Liver (tissue), 9 donors: ENCODE results near the gene SLC5A12. TPM values are rescaled to one million over a fixed set of nuclear protein-coding genes. Genes with fewer than 3 reads are reported as not detected.

Source experiments
- DNase-seq: peaks from one replicate; pipeline ENCODE4 v3.0.0-alpha.2; 2017; ENCODE audit warnings: low spot score
- H3K27ac ChIP-seq, 2 donors: one replicate each; pipeline ENCODE4 v1.7.0; 2013; ENCODE audit warnings: inconsistent platforms in 2 of 2, low read length in 2 of 2, control low read depth in 1 of 2, low read depth in 1 of 2, mild to moderate bottlenecking in 1 of 2
- H3K27me3 ChIP-seq, 4 donors: one replicate each; pipeline versions ENCODE4 v1.6.1 to v1.7.0; 2013; ENCODE audit warnings: low read length in 3 of 4, inconsistent platforms in 1 of 4, mild to moderate bottlenecking in 1 of 4, moderate library complexity in 1 of 4; ENCODE audit not compliant: control insufficient read depth in 4 of 4, insufficient read depth in 4 of 4
- H3K36me3 ChIP-seq, 4 donors: one replicate each; pipeline versions ENCODE4 v1.6.1 to v1.7.0; 2013; ENCODE audit warnings: low read length in 3 of 4, mild to moderate bottlenecking in 3 of 4, low read depth in 1 of 4, moderate library complexity in 1 of 4; ENCODE audit not compliant: control insufficient read depth in 4 of 4, insufficient read depth in 3 of 4
- H3K4me1 ChIP-seq, 4 donors: one replicate each; pipeline versions ENCODE4 v1.6.1 to v1.7.0; 2013; ENCODE audit warnings: low read length in 3 of 4, mild to moderate bottlenecking in 3 of 4, moderate library complexity in 1 of 4; ENCODE audit not compliant: control insufficient read depth in 4 of 4, insufficient read depth in 4 of 4
- H3K4me3 ChIP-seq, 3 donors: one replicate each; pipeline versions ENCODE4 v1.6.1 to v1.7.0; 2013; ENCODE audit warnings: low read length in 3 of 3, control low read depth in 1 of 3, low read depth in 1 of 3, mild to moderate bottlenecking in 1 of 3
- H3K9ac ChIP-seq, 2 donors: one replicate each; pipeline ENCODE4 v1.7.0; 2013; ENCODE audit warnings: low read length in 2 of 2, mild to moderate bottlenecking in 2 of 2, moderate library complexity in 2 of 2, control low read depth in 1 of 2, low read depth in 1 of 2
- H3K9me3 ChIP-seq, 4 donors: one replicate each; pipeline versions ENCODE4 v1.6.1 to v1.7.0; 2013; ENCODE audit warnings: low read length in 3 of 4; ENCODE audit not compliant: control insufficient read depth in 4 of 4
- EGR1 ChIP-seq, 2 donors: IDR thresholded peaks; 2 replicates each; pipeline ENCODE4 v1.6.1; 2016 to 2018; ENCODE audit warnings: antibody characterized with exemption in 2 of 2, low read depth in 2 of 2
- FOXA2 ChIP-seq: IDR thresholded peaks from 2 replicates; pipeline ENCODE4 v1.6.1; 2016; ENCODE audit warnings: antibody characterized with exemption
- HNF4A ChIP-seq, 2 donors: conservative IDR thresholded peaks; 2 replicates each; pipeline ENCODE4 v1.6.1; 2016; ENCODE audit warnings: antibody characterized with exemption in 2 of 2, mild to moderate bottlenecking in 2 of 2
- JUND ChIP-seq, 2 donors: IDR thresholded peaks; 2 replicates each; pipeline ENCODE4 v1.6.1; 2016; ENCODE audit warnings: antibody characterized with exemption in 2 of 2
- RAD21 ChIP-seq, 2 donors: IDR thresholded peaks; 2 replicates each; pipeline ENCODE4 v1.6.1; 2016; ENCODE audit warnings: antibody characterized with exemption in 2 of 2, mild to moderate bottlenecking in 2 of 2
- REST ChIP-seq: IDR thresholded peaks from 2 replicates; pipeline ENCODE4 v1.6.1; 2016; ENCODE audit warnings: antibody characterized with exemption, mild to moderate bottlenecking
- SP1 ChIP-seq: IDR thresholded peaks from 2 replicates; pipeline ENCODE4 v1.6.1; 2018; ENCODE audit warnings: antibody characterized with exemption, mild to moderate bottlenecking
- TAF1 ChIP-seq: conservative IDR thresholded peaks from 2 replicates; pipeline ENCODE4 v1.6.1; 2016; ENCODE audit warnings: antibody characterized with exemption, mild to moderate bottlenecking
- YY1 ChIP-seq: IDR thresholded peaks from 2 replicates; pipeline ENCODE4 v1.6.1; 2016; ENCODE audit warnings: antibody characterized with exemption, mild to moderate bottlenecking
- ZBTB33 ChIP-seq: IDR thresholded peaks from 2 replicates; pipeline ENCODE4 v1.6.1; 2016; ENCODE audit warnings: antibody characterized with exemption
- WGBS: extraction: QIAGEN DNeasy Blood & Tissue Kit; methylation state at CpG from one replicate; pipeline ENCODE4 v1.1.7; 2013; 5-methylcytosine and 5-hydroxymethylcytosine counted together
- polyA plus RNA-seq, 2 donors: library from polyadenylated mRNA; stranded (reverse) in 1 of 2; unstranded in 1 of 2; fragments of 200-250 nt in 1 of 2; fragments of >200 nt in 1 of 2; fragmentation: Nextera tagmentation in 1 of 2; extraction: Ambion mirVana in 1 of 2; gene quantifications; one replicate each; pipeline versions ENCODE4 v1.2.1 to v1.2.3, GENCODE V29; 2013 to 2015
- total RNA-seq, 2 donors: library from RNA; depleted of rRNA; stranded (reverse); fragments of >200 nt; gene quantifications; one replicate each; pipeline ENCODE4 v1.2.3, GENCODE V29; 2014
- TF ChIP-seq, protein P1 (sequence below): IDR thresholded peaks from 2 replicates; pipeline ENCODE4 v1.6.1; 2016; ENCODE audit warnings: antibody characterized with exemption
- TF ChIP-seq, protein P2 (sequence below): IDR thresholded peaks from 2 replicates; pipeline ENCODE4 v1.6.1; 2016; ENCODE audit warnings: antibody characterized with exemption
- donor health status: healthy.
- donor health status: healthy.
- donor health status: healthy.
- donor health status: healthy.
- donor health status: healthy.

SLC5A12 gene
- total and polyA plus RNA-seq, 4 donors = under 0.01 to 0.23 (median 0.03) TPM; not detected in 1

- Histone ChIP-seq H3K27ac (no peak overlapping the region), H3K9ac (no peak overlapping the region), H3K9me3 (no peaks in the 10 kb centered on the region), H3K4me1 (no peaks in the 10 kb centered on the region), H3K36me3 (no peaks in the 10 kb centered on the region), H3K27me3 (no peaks in the 10 kb centered on the region), H3K4me3 (no peak overlapping the region)
- WGBS = 86% methylated on average over 4 of the region's 4 CpGs
- TF ChIP-seq TAF1 (no peak), RAD21 (IDR thresholded peaks at IDR 0.05) (no peak), JUND (IDR thresholded peaks at IDR 0.05) (no peak), HNF4A (conservative IDR thresholded peaks at IDR 0.05) (no peak), EGR1 (IDR thresholded peaks at IDR 0.05; ENCODE audit: low read depth in 2 of 2) (no peak), FOXA2 (no peak), SP1 (no peak), REST (no peak)
- TF ChIP-seq, protein P1, sequence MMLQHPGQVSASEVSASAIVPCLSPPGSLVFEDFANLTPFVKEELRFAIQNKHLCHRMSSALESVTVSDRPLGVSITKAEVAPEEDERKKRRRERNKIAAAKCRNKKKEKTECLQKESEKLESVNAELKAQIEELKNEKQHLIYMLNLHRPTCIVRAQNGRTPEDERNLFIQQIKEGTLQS = no peak
- TF ChIP-seq, protein P2, sequence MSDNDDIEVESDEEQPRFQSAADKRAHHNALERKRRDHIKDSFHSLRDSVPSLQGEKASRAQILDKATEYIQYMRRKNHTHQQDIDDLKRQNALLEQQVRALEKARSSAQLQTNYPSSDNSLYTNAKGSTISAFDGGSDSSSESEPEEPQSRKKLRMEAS = no peak
- no peak for DNase-seq
Observed at GRCh38 chr11:26688701-26689100, 33.2 kb downstream of the SLC5A12 start.

DNA sequence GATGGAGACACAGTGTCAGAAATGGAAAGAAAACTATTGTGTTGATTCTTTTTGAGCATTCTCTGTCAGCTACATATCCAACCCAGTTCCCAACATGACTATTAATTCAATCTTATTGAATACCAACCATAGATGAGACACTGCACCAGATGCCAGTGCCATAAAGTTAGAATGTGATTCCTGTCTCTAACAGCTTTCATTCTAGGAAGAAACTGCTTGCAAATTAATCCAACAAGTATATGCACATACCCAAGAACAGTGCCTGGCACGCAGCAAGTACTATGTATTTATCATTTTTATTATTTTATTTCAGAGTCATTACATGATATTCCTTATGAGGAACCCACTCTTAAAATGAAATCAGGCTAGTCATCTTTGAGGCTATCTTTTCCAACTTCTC lies 34.5 kb downstream of the SLC5A12 start:
- TF ChIP-seq EGR1 (IDR thresholded peaks at IDR 0.05; ENCODE audit: low read depth in 2 of 2) (no peak), HNF4A (conservative IDR thresholded peaks at IDR 0.05) (no peak), ZBTB33 (no peak), YY1 (no peak), TAF1 (no peak), FOXA2 (no peak)
- TF ChIP-seq, protein P2 = no peak
- WGBS = 73% methylated on average over 1 of the region's 1 CpG
- H3K9me3 ChIP-seq = no peaks in the 10 kb centered on the region

More for the DNA sequence above, 34.5 kb downstream of the SLC5A12 start:
- no peak overlapping the region for H3K9ac ChIP-seq
- no peaks in the 10 kb centered on the region for H3K27me3 ChIP-seq
- H3K27ac ChIP-seq = no peak overlapping the region
- DNase-seq = no peak
- no peaks in the 10 kb centered on the region for H3K4me1 ChIP-seq
- H3K4me3 ChIP-seq = no peak overlapping the region
- H3K36me3 ChIP-seq = no peaks in the 10 kb centered on the region
